Suppressor macrophage treated with lipopolysaccharide for 4 hours (primary cell): Measurements from ENCODE around the gene C7orf57.
A peak's percentile ranks its signal among the peaks of the same experiment; 100 is the strongest.
"Not testable (repeated sequence)": the region's sequence is repeated elsewhere in the genome, so short reads cannot be mapped to it uniquely, and the experiment has no call there.

Source experiments
- DNase-seq: peaks from one replicate; pipeline ENCODE4 v3.0.0-alpha.2; 2020

The C7orf57 gene

DNA sequence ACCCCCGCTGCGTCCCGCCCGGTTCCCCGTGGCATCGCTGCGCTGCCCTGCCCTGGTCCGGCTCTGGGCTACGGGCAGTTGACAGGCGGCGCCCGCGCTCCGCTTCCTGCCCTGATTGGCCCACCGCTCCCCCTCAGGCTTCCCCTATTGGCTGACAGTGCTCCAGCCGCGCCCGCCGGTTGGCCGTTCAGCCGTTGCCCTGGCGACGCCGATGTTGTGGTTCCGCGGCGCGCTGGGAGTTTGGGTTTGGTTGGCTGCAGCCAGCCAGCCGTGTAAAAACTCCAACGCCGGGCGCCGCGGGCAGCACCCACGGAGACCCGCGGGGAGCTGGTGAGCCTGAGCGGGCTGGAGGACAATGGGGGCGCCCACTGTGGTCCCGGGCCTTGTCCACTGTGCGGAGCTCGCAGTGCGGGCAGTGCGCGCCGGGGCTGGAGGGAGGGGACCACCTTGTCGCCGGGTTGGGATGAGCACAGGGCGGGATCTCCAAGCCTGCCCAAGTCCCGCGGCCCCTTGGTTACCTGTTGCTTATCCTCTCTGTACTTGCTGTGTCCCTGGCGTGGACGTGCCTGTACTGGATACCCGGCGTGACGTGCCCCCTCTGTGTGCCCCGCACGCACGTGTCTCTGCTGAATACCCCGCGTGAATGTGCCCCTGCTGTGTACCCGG is at the start of gene C7orf57:
Gene C7orf57, plus strand, starts transcription at position 243 of the 666 bp plus-strand sequence. CDS start 766 bp downstream, outside the sequence.
- DNase-seq: peak; percentile 92

DNA sequence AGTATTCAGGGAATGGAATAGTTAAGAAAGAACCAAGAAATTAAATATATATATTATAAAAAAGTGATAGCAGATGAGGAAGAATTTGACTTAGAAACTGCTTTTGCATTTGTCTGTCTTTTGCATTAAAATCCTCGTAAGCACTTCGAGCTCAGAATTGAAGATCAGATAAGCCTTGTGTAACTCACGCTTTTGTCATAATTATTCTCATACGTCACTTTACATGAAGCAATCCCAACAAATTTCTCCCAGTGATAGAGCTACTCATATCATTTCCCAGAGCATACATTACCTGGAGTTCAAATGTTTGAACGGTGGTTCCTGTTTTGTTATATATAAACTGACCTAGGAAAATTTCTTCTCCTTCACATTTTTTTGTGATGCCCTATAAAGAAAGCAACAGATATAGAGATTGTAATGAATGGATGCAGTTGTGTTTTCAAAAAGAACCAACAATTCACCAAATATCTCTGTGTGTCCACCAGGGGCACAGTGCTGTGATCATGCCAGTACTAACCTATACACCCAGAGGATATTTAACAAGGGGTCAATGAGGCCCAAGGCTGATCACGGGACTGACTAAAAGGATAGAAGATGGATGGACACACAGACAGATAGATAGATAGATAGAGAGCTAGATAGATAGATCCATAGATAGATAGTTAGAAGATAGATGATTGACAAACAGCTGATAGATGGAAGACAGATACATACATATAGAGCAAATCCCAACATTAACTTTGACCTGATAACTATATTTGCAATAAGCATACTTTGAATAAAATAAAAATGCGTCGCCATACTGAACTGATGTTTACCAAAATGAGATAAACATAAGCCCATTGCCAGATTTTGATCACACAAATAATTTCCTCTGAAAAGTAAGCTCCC is 46.6 kb upstream of the C7orf57 start:
- no peak for DNase-seq

DNA sequence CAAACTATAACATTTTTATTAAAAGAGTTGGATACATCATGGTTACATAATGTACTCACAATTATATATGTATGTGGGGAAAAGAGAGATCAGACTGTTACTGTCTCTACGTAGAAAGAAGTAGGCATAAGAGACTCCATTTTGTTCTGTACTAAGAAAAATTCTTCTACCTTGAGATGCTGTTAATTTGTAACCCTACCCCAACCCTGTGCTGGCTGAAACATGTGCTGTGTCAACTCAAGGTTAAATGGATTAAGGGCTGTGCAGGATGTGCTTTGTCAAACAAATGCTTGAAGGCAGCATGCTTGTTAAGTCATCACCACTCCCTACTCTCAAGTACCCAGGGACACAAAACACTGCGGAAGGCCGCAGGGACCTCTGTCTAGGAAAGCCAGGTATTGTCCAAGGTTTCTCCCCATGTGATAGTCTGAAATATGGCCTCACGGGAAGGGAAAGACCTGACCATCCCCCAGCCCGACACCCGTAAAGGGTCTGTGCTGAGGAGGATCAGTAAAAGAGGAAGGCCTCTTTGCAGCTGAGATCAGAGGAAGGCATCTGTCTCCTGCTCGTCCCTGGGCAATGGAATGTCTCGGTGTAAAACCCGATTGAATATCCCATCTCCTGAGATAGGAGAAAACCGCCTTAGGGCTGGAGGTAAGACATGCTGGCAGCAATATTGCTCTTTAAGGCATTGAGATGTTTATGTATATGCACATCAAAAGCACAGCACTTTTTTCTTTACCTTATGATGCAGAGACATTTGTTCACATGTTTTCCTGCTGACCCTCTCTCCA is 45.5 kb upstream of the C7orf57 start:
- DNase-seq: not testable (repeated sequence)

GRCh38 chr7:47990592-47990991 is 44.8 kb upstream of the C7orf57 start:
- no peak for DNase-seq

DNA sequence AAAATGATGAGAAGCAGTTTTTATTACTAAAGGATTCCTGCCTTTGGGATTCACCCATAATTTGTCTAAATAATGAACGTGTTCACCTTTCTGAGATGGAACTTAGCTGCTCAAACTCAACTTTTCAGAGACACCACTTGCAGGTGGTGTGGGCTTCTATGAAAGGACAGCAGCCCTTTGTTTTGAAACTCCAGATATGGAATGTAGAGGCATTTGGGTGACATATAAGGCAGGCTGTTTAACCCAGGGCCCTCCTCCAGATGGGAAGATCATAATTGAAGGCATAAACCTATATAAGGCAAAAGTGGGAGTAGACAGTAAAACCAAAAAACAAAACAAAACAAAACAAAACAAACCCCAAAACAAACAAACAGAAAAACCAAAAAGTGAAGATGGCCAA is 44.1 kb upstream of the C7orf57 start:
- no peak for DNase-seq

DNA sequence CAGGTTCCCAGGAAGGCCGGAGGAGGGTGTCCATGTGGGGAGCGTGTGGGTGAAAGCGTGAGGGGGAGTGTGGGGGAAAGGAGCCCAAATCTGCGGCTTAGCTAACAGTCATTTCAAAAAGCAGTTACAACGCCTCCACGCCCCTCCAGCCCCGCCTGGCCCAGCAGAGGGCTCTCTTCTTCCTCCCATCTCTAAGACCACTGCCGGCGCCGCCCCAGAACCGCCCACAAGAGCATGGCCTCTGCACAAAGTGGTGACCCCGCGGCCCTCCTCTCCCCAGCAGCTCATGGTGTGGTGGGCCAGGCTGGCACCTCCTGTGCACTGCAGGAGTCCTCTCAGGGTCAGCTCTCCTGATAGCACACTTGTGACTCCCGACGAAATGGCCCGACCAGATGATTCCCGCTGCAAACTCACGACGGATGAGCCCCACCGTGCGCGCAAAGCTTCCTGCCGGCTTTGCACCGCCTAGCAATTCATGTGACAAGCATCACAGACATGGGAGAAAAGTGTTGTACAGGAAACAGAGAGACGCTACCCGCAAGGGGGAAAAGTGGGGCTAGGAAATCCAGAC is 43.5 kb upstream of the C7orf57 start:
- peak; percentile 84 for DNase-seq

DNA sequence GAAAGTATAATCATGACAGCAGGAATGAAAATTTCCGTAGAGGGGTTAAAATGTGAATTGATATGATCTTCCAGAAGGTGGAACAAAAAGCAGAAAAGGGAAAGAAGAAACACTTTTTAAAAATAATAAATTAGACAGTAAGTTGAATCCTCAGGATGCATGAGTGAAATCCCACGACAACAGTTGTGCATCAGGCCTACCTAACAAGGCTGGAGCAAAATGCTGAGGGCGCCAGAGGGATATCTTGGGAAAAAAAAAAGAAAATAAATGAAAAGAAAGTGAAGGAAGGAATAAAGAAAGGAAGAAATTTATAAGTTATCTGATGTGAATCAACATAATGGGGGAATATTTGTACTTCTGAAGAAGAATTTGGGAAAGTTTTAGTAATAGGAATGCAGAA is 42.9 kb upstream of the C7orf57 start:
- DNase-seq: no peak

DNA sequence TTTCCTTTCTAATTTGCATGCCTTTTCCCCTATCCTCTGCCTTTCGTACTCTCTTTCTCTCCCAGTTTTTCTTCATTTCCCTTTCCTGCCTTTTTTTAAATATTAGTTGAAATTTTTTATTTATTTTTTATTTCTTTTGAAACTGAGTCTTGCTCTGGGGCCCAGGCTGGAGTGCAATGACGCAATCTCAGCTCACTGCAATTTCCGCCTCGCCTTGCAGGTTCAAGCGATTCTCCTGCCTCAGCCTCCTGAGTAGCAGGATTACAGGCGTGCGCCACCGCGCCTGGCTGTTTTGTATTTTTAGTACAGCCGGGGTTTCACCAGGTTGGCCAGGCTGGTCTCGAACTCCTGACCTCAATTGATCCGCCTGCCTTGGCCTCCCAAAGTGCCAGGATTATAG is 35.9 kb upstream of the C7orf57 start:
- DNase-seq: no peak

GRCh38 chr7:48000164-48000563 is 35.2 kb upstream of the C7orf57 start:
- not testable (repeated sequence) for DNase-seq

- DNase-seq: no peak
These were observed 31.3 kb upstream of the C7orf57 start for GRCh38 chr7:48004032-48004431.

GRCh38 chr7:48004638-48005037 is 30.7 kb upstream of the C7orf57 start:
- no peak for DNase-seq

GRCh38 chr7:48006866-48007265 is 28.5 kb upstream of the C7orf57 start:
- no peak for DNase-seq

- no peak for DNase-seq
These were observed 26.1 kb upstream of the C7orf57 start for GRCh38 chr7:48009257-48009656.

- DNase-seq: no peak
These were observed 25.4 kb upstream of the C7orf57 start for GRCh38 chr7:48009954-48010353.

DNA sequence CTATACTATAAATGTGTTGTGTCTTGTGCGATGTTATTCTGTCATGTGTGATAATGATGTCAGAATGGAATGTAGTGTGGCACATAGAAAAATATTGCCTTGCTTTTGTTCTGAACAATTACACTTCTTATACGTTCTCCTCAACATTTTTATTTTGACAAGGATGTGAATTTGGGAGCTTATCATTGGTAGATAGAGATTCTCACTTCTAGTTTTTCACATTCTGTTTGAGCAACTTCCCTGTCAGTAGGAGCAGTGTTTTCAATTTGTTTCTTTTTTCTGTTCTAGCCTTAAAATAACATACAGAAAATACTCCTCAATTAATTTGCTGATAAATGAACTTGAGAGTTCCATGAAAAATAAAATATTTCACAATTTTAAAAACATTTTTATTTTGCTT is 24.0 kb upstream of the C7orf57 start:
- DNase-seq: peak; percentile 43

GRCh38 chr7:48011951-48012350 is 23.4 kb upstream of the C7orf57 start:
- no peak for DNase-seq

- no peak for DNase-seq
These were observed 18.7 kb upstream of the C7orf57 start for GRCh38 chr7:48016641-48017040.

GRCh38 chr7:48017674-48018073 is 17.7 kb upstream of the C7orf57 start:
- no peak for DNase-seq

- no peak for DNase-seq
These were observed 9.7 kb upstream of the C7orf57 start for GRCh38 chr7:48025624-48026023.

- no peak for DNase-seq
These were observed 6.4 kb upstream of the C7orf57 start, which contains the start of gene SUN3 for GRCh38 chr7:48028938-48029337. Gene SUN3 (minus strand): TSS chr7:48029107. CDS start chr7:48028938, 169 bp downstream.

GRCh38 chr7:48031111-48031510 is 4.2 kb upstream of the C7orf57 start:
- DNase-seq: no peak

GRCh38 chr7:48033922-48034321 is 1.4 kb upstream of the C7orf57 start:
- no peak for DNase-seq

DNA sequence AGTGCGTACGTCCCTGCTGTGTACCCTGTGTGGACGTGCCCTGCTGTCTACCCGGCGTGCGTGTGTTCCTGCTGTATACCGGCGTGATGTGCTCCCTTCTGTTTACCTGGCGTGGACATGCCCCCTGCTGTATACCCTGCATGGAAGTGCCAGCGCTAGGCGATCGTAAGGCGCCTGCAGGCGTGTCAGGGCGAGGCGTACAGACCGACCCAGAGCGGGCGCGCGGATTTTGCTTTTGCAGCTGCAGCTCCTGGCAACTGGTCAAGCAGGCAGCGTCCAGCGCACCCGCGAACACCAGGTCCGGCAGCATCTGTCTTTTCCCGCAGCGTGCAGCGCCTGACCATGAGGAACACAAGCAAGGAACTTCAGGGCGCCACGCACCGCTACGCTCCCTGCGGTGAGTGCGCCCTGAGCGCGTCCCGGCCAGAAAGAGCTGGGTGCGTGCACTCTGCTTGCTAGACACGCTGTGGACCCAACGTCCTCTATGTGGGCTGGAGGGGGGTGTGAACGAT is 680 bp downstream of the C7orf57 start:
- peak; percentile 8 for DNase-seq
